ENCODE results near the gene MRPS24.

MRPS24 gene

DNA sequence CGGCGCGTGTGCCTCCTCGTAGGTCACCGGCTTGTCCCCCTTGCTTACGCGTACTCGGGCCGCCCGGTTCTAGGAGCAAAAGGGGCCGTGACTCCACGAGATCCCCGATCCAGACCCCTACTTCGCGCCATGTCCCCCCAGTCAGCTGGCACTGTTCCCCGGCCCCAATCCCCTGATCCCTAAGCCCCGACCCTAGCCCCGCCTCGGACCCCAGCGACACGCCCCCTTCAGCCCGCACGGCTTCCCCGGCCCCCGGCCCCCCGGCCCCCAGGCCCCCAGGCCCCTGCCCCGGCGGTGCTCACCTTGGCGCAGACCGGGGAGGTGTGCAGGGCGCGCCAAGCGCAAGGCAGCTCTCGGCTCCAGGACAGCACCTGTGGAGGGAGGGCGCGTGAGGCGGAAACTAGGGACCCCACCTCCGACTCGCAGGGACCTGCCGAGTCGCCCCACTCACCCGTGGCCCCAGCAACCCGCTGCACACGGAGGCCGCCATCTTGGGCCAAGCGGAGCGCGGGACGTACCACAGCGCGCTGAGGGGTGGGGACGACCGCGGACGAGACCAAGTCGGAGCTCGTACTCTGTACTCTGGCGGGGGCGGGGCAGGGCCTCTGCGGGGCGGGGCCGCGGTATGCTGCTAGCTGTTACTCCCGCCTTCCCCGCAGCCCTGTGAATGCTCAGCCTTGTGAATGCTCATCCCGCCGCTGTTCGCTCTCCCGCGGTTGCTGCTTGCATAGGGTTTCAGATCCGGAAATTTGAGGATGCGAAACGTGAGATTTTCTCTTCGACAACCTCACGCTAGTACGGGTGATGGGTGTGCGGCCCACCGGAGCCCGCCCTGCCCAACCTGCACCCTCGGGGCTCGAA is at the start of gene MRPS24:
TSS of gene MRPS24 (minus strand) at position 512 of the 861 bp plus-strand sequence. CDS start at position 490, 22 bp downstream.
- peak; percentile 98 for DNase-seq (ENCODE audit: low read depth)
- TF ChIP-seq, protein P1, sequence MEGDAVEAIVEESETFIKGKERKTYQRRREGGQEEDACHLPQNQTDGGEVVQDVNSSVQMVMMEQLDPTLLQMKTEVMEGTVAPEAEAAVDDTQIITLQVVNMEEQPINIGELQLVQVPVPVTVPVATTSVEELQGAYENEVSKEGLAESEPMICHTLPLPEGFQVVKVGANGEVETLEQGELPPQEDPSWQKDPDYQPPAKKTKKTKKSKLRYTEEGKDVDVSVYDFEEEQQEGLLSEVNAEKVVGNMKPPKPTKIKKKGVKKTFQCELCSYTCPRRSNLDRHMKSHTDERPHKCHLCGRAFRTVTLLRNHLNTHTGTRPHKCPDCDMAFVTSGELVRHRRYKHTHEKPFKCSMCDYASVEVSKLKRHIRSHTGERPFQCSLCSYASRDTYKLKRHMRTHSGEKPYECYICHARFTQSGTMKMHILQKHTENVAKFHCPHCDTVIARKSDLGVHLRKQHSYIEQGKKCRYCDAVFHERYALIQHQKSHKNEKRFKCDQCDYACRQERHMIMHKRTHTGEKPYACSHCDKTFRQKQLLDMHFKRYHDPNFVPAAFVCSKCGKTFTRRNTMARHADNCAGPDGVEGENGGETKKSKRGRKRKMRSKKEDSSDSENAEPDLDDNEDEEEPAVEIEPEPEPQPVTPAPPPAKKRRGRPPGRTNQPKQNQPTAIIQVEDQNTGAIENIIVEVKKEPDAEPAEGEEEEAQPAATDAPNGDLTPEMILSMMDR (IDR thresholded peaks at IDR 0.05; ENCODE audit: insufficient read depth, low read depth, low read length, missing control alignments), result no peak
- peak within 1 kb of the TSS; percentile 86 for H3K4me3 ChIP-seq (ENCODE audit: low read depth, low read length)

DNA sequence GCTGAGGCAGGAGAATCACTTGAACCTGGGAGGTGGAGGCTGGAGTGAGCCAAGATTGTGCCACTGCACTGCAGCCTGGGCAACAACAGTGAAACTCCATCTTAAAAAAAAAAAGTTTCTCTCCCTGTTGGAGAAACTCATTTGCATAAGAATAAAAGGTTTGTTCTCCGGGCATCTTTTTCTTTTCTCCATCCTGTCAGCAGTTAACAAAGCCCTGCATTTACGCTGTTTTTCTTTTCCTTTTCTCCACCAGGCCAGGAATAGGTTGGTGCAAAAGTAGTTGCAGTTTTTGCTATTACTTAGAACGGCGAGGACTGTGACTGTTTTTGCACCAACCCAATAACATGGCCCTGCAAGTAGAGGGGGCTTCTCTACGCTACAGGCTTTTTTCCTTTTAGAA is 46.6 kb upstream of the MRPS24 start:
- no peak for DNase-seq (ENCODE audit: low read depth)
- H3K4me3 ChIP-seq (ENCODE audit: low read depth, low read length), result no peak overlapping the region
- TF ChIP-seq, protein P1 (IDR thresholded peaks at IDR 0.05; ENCODE audit: insufficient read depth, low read depth, low read length, missing control alignments), result no peak

DNA sequence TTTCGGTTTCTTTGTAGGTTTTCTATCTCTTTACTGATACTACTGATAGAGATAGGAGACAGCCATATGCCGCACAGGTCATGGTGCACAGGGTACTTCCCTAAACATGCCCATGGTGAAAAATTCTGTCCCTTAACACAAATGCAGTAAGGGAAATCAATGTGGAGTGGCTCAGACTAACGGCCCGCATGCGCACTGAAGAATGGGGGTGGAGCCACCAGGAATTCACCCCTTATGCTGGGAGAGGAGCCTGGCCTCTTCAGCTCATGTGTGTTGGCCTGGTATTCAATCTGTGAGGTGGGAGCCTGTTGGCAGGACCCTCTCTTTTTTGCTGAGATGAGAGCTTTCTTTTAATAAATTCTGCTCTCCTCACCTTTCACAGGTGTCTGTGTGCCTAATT is 45.5 kb upstream of the MRPS24 start:
- TF ChIP-seq, protein P1 (IDR thresholded peaks at IDR 0.05; ENCODE audit: insufficient read depth, low read depth, low read length, missing control alignments), result no peak
- DNase-seq (ENCODE audit: low read depth), result no peak
- no peak overlapping the region for H3K4me3 ChIP-seq (ENCODE audit: low read depth, low read length)

DNA sequence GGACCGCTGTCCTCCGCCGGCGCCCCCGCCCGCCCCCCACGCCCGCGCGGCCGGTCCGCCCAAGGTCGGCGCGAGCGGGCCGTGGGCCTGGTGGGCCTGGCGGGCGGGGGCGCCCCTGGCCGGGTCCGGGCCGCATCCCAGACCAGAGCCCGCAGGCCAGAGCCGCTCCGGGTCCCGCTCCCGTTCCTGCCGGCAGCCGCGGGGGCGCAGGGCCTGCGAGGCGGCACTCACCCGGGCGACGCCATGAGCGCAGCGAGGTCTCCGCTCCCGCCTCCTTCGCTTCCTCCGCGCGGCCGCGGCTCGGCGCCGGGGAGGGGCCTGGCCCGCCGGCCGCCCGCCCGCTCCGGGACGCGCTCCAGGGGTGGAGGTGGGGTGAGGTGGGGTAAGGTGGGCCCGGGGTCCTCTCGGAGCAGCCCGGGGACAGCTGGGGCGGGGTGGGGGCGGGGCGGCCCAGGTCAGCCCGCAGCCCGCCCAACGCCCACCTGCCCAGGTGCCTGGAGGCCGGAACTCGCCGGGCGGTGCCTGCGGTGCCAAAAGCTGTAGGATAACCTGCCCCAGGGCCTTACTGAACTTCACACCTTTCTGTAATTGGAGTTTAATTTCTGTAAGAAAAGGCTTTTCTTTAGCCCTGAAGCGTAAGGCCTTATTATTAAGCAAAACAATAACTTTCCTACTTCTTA is 37.2 kb upstream of the MRPS24 start, which contains the start of gene URGCP:
TSS of gene URGCP (minus strand) at position 266 of the 680 bp plus-strand sequence. CDS start at position 245, 21 bp downstream.
- DNase-seq (ENCODE audit: low read depth), result peak; percentile 57

DNA sequence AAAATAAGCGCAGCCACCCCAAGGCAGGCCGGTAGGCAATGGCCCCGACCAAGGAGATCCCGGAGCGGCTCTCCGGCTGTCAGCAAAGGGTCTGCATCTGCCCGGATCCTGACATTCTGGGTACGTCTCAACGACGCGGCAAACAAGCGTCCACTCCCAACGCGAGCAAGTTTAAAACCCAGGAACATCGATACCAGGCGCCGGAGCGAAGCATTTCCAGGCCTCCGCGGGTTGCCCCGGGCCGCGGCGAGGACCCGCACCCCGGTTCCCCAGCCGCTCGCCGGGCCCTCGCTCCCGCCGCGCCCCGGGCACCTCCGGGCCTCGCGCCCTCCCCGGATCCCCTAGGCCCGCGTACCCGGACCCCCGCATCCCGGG is 36.6 kb upstream of the MRPS24 start:
- DNase-seq (ENCODE audit: low read depth), result peak; percentile 29

More for the DNA sequence above, 37.2 kb upstream of the MRPS24 start, which contains the start of gene URGCP:
- TF ChIP-seq, protein P1 (IDR thresholded peaks at IDR 0.05; ENCODE audit: insufficient read depth, low read depth, low read length, missing control alignments), result no peak
- H3K4me3 ChIP-seq (ENCODE audit: low read depth, low read length), result peak within 1 kb of the TSS; percentile 60

DNA sequence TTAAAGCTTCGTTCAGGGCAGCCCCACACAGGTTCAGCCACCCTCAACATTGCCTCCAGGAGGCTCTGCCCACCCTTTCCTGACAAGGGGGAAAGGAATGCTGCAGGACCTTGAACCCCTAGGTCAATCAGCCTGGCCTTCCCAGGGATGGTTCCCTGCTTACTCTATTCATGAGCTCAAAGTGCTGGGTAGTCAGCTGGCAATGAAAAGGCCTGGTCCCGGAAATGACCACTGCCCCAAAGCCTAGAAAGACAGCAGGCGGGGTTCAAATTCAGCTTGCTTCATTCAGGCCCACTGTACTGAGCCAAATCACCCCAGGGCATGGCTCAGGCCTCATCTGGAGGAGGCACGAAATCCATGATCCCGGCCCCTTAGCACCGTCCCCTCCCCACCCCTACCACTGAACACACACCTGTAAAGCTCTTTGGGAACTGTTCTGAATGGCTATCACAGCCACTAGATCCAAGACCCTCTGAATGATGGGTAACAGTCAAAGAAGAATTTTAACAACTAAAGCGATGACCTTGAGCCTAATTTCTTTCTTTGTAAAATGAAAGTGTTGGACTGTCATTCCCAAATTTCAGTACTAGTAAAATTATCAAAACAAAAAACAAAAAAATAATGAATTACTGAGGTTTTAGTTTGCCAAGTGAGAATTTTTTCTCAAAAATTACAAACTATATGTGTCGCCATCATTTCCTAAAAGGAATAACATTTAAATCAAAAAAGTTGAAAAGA is 36.1 kb upstream of the MRPS24 start:
- DNase-seq (ENCODE audit: low read depth), result no peak
- H3K4me3 ChIP-seq (ENCODE audit: low read depth, low read length), result peak overlapping the region; percentile 60
- TF ChIP-seq, protein P1 (IDR thresholded peaks at IDR 0.05; ENCODE audit: insufficient read depth, low read depth, low read length, missing control alignments), result no peak

More for the DNA sequence above, 36.6 kb upstream of the MRPS24 start:
- peak overlapping the region; percentile 60 for H3K4me3 ChIP-seq (ENCODE audit: low read depth, low read length)
- TF ChIP-seq, protein P1 (IDR thresholded peaks at IDR 0.05; ENCODE audit: insufficient read depth, low read depth, low read length, missing control alignments), result no peak

Data from GM12865 (cell line).